HG02973 (cell line): Measurements from ENCODE around the gene ACSM4.
"Not testable (repeated sequence)": the region's sequence is repeated elsewhere in the genome, so short reads cannot be mapped to it uniquely, and the experiment has no call there.

Source experiments
- ATAC-seq: cut with Tn5 transposase; IDR thresholded peaks from one replicate; pipeline ENCODE4 v1.9.1; 2021; ENCODE audit warnings: moderate library complexity; ENCODE audit not compliant: unreplicated experiment

Gene ACSM4

GRCh38 chr12:7327918-7328317, 24.0 kb downstream of the ACSM4 start:
- ATAC-seq = no peak

GRCh38 chr12:7337790-7338189, 33.9 kb downstream of the ACSM4 start:
- ATAC-seq = not testable (repeated sequence)

- no peak for ATAC-seq
Measured at GRCh38 chr12:7339675-7340074, 35.8 kb downstream of the ACSM4 start.

- no peak for ATAC-seq
Measured at GRCh38 chr12:7344833-7345606, 41.1 kb downstream of the ACSM4 start.

GRCh38 chr12:7346551-7347225, 42.8 kb downstream of the ACSM4 start:
- no peak for ATAC-seq

- no peak for ATAC-seq
Measured at GRCh38 chr12:7349418-7349817, 45.5 kb downstream of the ACSM4 start.

GRCh38 chr12:7351177-7351576, 47.3 kb downstream of the ACSM4 start:
- no peak for ATAC-seq

- no peak for ATAC-seq
Measured at GRCh38 chr12:7352661-7353060, 48.8 kb downstream of the ACSM4 start.

- ATAC-seq = no peak
Measured at GRCh38 chr12:7354529-7354928, 50.7 kb downstream of the ACSM4 start.

- no peak for ATAC-seq
Measured at GRCh38 chr12:7361265-7361664, 57.4 kb downstream of the ACSM4 start.

GRCh38 chr12:7362734-7363133, 58.9 kb downstream of the ACSM4 start:
- ATAC-seq = no peak

GRCh38 chr12:7369274-7369729, 65.4 kb downstream of the ACSM4 start:
- no peak for ATAC-seq

- no peak for ATAC-seq
Measured at GRCh38 chr12:7373226-7373625, 69.4 kb downstream of the ACSM4 start.

- ATAC-seq = no peak
Measured at GRCh38 chr12:7374423-7375144, 70.7 kb downstream of the ACSM4 start.

- ATAC-seq = no peak
Measured at GRCh38 chr12:7375145-7375543, 71.3 kb downstream of the ACSM4 start.

- no peak for ATAC-seq
Measured at GRCh38 chr12:7376196-7376595, 72.3 kb downstream of the ACSM4 start.
